Esophagus muscularis mucosa (tissue), 4 donors: ENCODE measurements around the gene GCNT4. TPM values are rescaled to one million over a fixed set of nuclear protein-coding genes. Genes with fewer than 3 reads are reported as not detected.
"Not testable (repeated sequence)": the region's sequence is repeated elsewhere in the genome, so short reads cannot be mapped to it uniquely, and the experiment has no call there.

ENCODE experiments used
- DNase-seq: peaks from one replicate; pipeline ENCODE4 v3.0.0-alpha.2; 2017; ENCODE audit errors: extremely low spot score
- H3K27ac ChIP-seq, 4 donors: fragments of 200-600 bp; sonication (generic); replicated peaks in 1 of 4; 1 replicate in 3 of 4; 2 replicates in 1 of 4; pipeline ENCODE4 v1.5.1; 2016 to 2019; ENCODE audit warnings: mild to moderate bottlenecking in 1 of 4
- H3K27me3 ChIP-seq, 4 donors: fragments of 200-600 bp; sonication (generic); one replicate each; pipeline versions ENCODE4 v1.5.1 to v1.6.0; 2016 to 2019
- H3K36me3 ChIP-seq, 4 donors: fragments of 200-600 bp; sonication (generic); one replicate each; pipeline ENCODE4 v1.5.1; 2016 to 2019
- H3K4me1 ChIP-seq, 4 donors: fragments of 200-600 bp; sonication (generic); one replicate each; pipeline ENCODE4 v1.5.1; 2016 to 2019
- H3K4me3 ChIP-seq, 4 donors: fragments of 200-600 bp; sonication (generic); 1 replicate in 2 of 4; 2 replicates in 2 of 4; pipeline ENCODE4 v1.5.1; 2016 to 2019; ENCODE audit warnings: mild to moderate bottlenecking in 4 of 4, moderate library complexity in 1 of 4
- H3K9me3 ChIP-seq, 4 donors: fragments of 200-600 bp; sonication (generic); 1 replicate in 3 of 4; 2 replicates in 1 of 4; pipeline ENCODE4 v1.5.1; 2016 to 2019
- CTCF ChIP-seq, 3 experiments: fragments of 200-600 bp in 2 of 3; fragments of 450-650 bp in 1 of 3; sonication (generic) in 2 of 3; IDR thresholded peaks; one replicate each; pipeline ENCODE4 v1.5.1; 2017 to 2019; ENCODE audit warnings: antibody characterized with exemption in 3 of 3, mild to moderate bottlenecking in 2 of 3, moderate library complexity in 1 of 3
- EP300 ChIP-seq: sonication (generic); formaldehyde crosslinking; IDR thresholded peaks from one replicate; pipeline ENCODE4 v1.6.1; 2017; ENCODE audit warnings: antibody characterized with exemption
- POLR2A ChIP-seq: fragments of 450-650 bp; IDR thresholded peaks from one replicate; pipeline ENCODE4 v1.6.1; 2017; ENCODE audit warnings: antibody characterized with exemption, moderate library complexity, mild to moderate bottlenecking, low read depth
- POLR2AphosphoS5 ChIP-seq, 2 donors: sonication (generic); formaldehyde crosslinking; IDR thresholded peaks; one replicate each; pipeline ENCODE4 v1.6.1; 2017; ENCODE audit warnings: antibody characterized with exemption in 2 of 2
- WGBS: methylation state at CpG from one replicate; pipeline ENCODE4 v1.1.5; 2018; 5-methylcytosine and 5-hydroxymethylcytosine counted together
- intact Hi-C: fragments of 100-400 bp; cut with DNase I; formaldehyde crosslinking; loops from one replicate; pipeline ENCODE4 v1.15.1; 2023
- total RNA-seq, 4 donors: library from RNA; depleted of rRNA; stranded (reverse); fragments of >200 nt; gene quantifications; one replicate each; pipeline versions ENCODE4 v1.1.0 to v1.2.1, GENCODE V29; 2016

The GCNT4 gene
- total RNA-seq, 4 donors from 2014 or later, result 3.6 to 7.8 (median 4.9) TPM

- H3K27ac ChIP-seq, result no peak overlapping the region
- 84% methylated on average over 3 of the region's 3 CpGs for WGBS
- intact Hi-C loops, result loop anchor here (10.0 kb wide), 1 partner anchor 64 kb away; no protein-coding TSS in a partner anchor
- TF ChIP-seq POLR2AphosphoS5 (IDR thresholded peaks at IDR 0.05), result no peak
- DNase-seq, result no peak
- H3K9me3 ChIP-seq, result no peaks in the 10 kb centered on the region
- no peaks in the 10 kb centered on the region for H3K4me1 ChIP-seq
- H3K4me3 ChIP-seq, result no peak overlapping the region
- H3K27me3 ChIP-seq, result no peaks in the 10 kb centered on the region
- H3K36me3 ChIP-seq, result no peaks in the 10 kb centered on the region
These were observed 36.3 kb upstream of the GCNT4 start for GRCh38 chr5:75088648-75089047.

GRCh38 chr5:75081510-75081909 lies 29.2 kb upstream of the GCNT4 start:
- WGBS, result 80% methylated on average over 2 of the region's 2 CpGs
- H3K4me3 ChIP-seq, result no peak overlapping the region
- intact Hi-C loops, result loop anchor here (10.0 kb wide), 1 partner anchor 57 kb away; no protein-coding TSS in a partner anchor
- no peaks in the 10 kb centered on the region for H3K4me1 ChIP-seq
- no peaks in the 10 kb centered on the region for H3K9me3 ChIP-seq
- H3K27me3 ChIP-seq, result no peaks in the 10 kb centered on the region
- no peak for DNase-seq
- TF ChIP-seq POLR2A (no peak), POLR2AphosphoS5 (IDR thresholded peaks at IDR 0.05) (no peak), CTCF (IDR thresholded peaks at IDR 0.05) (no peak), EP300 (no peak)
- no peak overlapping the region for H3K27ac ChIP-seq
- no peaks in the 10 kb centered on the region for H3K36me3 ChIP-seq

- 91% methylated on average over 3 of the region's 3 CpGs for WGBS
- H3K9me3 ChIP-seq, H3K36me3 ChIP-seq, H3K4me3 ChIP-seq, DNase-seq, H3K27ac ChIP-seq, intact Hi-C loops, H3K4me1 ChIP-seq, H3K27me3 ChIP-seq: not testable (repeated sequence)
These were observed 27.0 kb upstream of the GCNT4 start for GRCh38 chr5:75079346-75079745.

GRCh38 chr5:75078027-75078426 lies 25.7 kb upstream of the GCNT4 start:
- WGBS, result 88% methylated on average over 5 of the region's 5 CpGs
- DNase-seq, result no peak
- intact Hi-C loops, result no loop called here

GRCh38 chr5:75072061-75072460 lies 19.7 kb upstream of the GCNT4 start:
- Histone ChIP-seq H3K27ac (no peak overlapping the region), H3K4me3 (no peak overlapping the region), H3K4me1 (no peaks in the 10 kb centered on the region), H3K27me3 (no peaks in the 10 kb centered on the region), H3K9me3 (no peaks in the 10 kb centered on the region), H3K36me3 (no peaks in the 10 kb centered on the region)
- intact Hi-C loops, result no loop called here
- TF ChIP-seq POLR2AphosphoS5 (IDR thresholded peaks at IDR 0.05) (no peak), POLR2A (no peak), CTCF (IDR thresholded peaks at IDR 0.05) (no peak), EP300 (no peak)
- DNase-seq, result no peak

More at GRCh38 chr5:75078027-75078426, 25.7 kb upstream of the GCNT4 start:
- H3K27me3 ChIP-seq, result no peaks in the 10 kb centered on the region
- H3K4me1 ChIP-seq, result no peaks in the 10 kb centered on the region
- H3K27ac ChIP-seq, result no peak overlapping the region
- no peaks in the 10 kb centered on the region for H3K9me3 ChIP-seq
- no peak overlapping the region for H3K4me3 ChIP-seq
- TF ChIP-seq CTCF (IDR thresholded peaks at IDR 0.05) (no peak), POLR2AphosphoS5 (IDR thresholded peaks at IDR 0.05) (no peak), POLR2A (no peak), EP300 (no peak)
- H3K36me3 ChIP-seq, result no peaks in the 10 kb centered on the region

- Histone ChIP-seq H3K4me1 (no peaks in the 10 kb centered on the region), H3K4me3 (no peak overlapping the region), H3K27me3 (no peaks in the 10 kb centered on the region), H3K9me3 (no peaks in the 10 kb centered on the region), H3K27ac (no peak overlapping the region), H3K36me3 (no peaks in the 10 kb centered on the region)
- intact Hi-C loops, result no loop called here
- no peak for DNase-seq
- TF ChIP-seq POLR2A (no peak), CTCF (IDR thresholded peaks at IDR 0.05) (no peak), EP300 (no peak)
These were observed 18.7 kb upstream of the GCNT4 start for GRCh38 chr5:75071100-75071499.
